Limb (tissue), 2 donors: ENCODE results near the gene EMP2.
"Not testable (repeated sequence)": the region's sequence is repeated elsewhere in the genome, so short reads cannot be mapped to it uniquely, and the experiment has no call there.

Experiments used
- DNase-seq, 2 donors: peaks; one replicate each; pipeline ENCODE4 v3.0.0-alpha.2; 2016; ENCODE audit errors: extremely low spot score in 2 of 2

The EMP2 gene

GRCh38 chr16:10552281-10552680, 28.1 kb downstream of the EMP2 start:
- DNase-seq = no peak

DNA sequence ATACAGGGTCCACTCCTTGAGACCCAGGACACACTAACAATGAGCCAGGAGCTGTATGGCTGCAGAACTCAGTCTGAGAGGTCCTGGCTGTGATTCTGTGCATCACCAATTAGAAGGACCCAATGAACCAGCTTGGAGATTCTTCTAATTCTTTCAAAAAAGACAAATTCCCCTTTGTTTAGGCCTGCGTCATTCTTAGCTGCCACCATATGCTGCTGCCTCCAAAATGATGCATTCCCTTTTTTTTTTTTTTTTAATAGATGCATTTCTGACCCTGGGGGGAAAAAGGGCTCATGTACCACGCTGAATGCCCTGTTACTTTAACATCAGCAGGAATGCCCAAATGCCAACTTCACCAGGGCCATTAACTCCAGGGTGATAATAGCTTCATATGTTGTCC, 28.5 kb downstream of the EMP2 start:
- DNase-seq = no peak

DNA sequence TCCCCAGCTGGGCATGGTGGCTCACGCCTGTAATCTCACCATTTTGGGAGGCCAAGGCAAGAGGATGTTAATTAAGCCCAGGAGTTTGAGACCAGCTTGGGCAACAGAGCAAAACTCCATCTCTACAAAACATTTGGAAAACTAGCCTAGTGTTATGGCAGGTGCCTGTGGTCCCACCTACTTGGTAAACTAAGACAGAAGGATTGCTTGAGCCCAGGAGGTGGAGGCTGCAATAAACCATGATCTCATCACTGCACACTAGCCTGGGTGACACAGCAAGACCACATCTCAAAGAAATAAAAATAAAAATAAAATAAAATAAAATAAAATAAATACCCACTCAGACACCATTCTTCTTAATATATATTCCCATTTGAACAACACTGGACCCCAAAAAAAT, 32.0 kb downstream of the EMP2 start:
- no peak for DNase-seq

- no peak for DNase-seq
Observed at GRCh38 chr16:10547708-10548107, 32.7 kb downstream of the EMP2 start.

DNA sequence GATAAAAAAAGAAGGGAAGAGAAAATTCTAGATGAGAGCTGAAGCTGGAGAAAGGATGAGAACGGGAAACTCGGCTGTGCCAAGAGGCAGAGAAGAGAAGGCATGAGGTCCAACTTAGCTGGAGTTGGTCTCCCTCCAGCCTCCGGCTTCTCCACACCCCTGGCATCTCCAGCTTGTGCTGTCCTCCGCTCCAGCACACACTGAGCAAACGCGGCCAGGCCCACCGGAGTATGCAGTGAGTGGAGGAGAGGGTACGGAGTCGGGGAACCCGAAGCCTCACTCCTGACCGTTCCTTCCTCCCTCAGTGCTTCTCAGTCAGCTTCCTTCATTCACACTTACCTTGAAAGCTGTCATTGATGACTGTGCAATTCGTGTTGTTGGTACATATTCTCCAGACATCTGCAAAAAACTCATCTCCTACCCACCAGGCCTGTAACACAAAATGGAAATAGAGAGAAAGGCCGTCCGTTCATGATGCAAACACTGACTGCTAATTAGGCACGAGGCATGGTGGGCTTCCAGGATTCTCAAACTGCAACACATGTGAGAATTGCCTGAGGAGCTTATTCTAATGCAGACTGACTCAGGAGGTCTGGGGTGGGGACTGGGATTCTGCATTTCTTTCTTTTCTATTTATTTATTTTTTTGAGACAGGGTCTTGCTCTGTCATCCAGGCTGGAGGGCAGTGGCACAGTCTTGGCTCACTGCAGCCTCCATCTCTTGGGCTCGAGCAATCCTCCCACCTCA, 37.0 kb downstream of the EMP2 start:
- DNase-seq = no peak

DNA sequence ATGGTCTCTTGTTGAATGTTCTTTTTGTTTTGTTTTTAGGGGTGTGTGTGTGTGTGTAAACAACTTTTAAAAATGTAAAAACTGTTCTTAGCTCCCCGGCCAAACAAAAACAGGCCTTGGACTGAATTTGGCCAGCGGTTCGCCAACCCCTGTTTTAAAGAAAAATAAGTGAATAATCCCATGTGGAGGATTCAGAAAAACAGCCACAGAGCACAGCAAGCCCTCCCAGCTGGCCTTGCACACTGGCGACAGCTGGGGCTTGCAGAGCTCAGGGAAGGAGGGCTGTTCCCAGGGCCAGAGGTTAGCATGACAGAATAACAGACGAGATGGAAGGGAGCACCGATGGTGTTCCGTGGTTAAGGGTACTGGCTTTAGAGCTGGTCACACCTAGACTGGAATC, 39.0 kb downstream of the EMP2 start:
- DNase-seq = no peak

- DNase-seq = no peak
Observed at GRCh38 chr16:10539793-10540192, 40.6 kb downstream of the EMP2 start.

DNA sequence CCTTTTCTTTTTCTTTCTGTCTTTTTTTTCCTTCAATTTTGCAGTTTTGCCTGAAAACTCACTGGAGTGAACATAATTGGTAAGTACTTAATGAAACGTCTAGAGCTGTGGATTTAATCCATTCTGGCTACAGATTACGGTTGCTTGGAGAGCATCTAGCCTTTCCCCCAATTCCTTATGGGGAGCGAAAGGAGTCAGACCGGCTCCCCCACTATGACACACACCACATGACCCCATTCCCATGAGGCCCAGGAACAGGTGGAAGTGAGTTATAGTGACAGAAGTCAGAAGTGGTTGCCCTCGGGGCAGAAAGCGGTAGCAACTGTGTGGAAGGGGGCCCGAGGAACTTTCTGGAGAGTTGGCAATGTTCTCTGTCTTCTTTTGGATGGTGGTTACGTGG, 41.2 kb downstream of the EMP2 start:
- DNase-seq = no peak

DNA sequence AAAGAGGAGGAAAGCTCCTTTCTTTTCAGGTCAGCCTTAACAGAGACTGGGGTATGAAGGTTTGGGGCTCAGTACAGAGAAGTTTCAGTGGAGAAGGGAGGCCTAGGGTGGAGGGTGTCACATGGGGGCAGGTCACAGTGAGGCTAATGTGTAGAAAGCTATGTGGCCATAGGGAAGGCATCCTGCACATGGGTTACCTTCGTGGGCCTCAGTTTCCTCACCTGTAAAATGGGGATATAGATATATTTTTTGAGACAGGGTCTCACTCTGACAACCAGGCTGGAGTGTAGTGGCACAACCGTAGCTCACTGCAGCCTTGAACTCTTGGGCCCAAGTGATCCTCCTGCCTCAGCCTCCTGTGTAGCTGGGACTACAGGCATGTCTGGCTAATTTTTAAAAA, 41.8 kb downstream of the EMP2 start:
- DNase-seq = no peak

GRCh38 chr16:10537946-10538345, 42.5 kb downstream of the EMP2 start:
- DNase-seq = no peak

- DNase-seq = no peak
Observed at GRCh38 chr16:10536814-10537389, 43.5 kb downstream of the EMP2 start.

DNA sequence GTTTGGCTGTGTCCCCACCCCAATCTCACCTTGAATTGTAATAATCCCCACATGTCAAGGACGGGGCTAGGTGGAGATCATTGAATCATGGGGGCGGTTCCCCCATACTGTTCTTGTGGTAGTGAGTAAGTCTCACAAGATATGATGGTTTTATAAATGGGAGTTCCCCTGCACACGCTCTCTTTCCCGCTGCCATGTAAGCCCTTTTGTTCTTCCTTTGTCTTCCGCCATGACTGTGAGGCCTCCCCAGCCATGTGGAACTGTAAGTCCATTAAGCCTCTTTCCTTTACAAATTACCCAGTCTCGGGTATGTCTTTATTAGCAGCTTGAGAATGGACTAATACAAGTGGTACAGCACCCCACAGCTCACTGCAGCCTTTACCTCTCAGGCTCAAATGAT, 44.1 kb downstream of the EMP2 start:
- not testable (repeated sequence) for DNase-seq

DNA sequence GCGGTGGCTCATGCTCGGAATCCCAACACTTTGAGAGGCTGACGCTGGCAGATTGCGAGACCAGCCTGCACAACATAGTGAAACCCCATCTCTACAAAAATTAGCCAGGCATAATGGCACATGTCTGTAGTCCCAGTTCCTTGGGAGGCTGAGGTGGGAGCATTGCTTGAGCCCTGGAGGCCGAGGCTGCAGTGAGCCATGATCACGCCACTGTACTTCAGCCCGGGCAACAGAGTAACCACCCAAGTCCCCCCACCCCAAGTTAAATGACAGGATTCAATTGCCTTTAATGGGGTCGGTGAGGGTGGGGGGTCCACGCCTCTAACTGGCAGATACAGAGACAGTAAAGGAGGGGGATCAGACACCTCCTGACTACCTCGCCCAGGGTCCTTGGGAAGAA, 44.9 kb downstream of the EMP2 start:
- DNase-seq = no peak

GRCh38 chr16:10534748-10535147, 45.6 kb downstream of the EMP2 start:
- no peak for DNase-seq

GRCh38 chr16:10533612-10534011, 46.8 kb downstream of the EMP2 start:
- DNase-seq = not testable (repeated sequence)

- DNase-seq = no peak
Observed at GRCh38 chr16:10531582-10531981, 48.8 kb downstream of the EMP2 start.

DNA sequence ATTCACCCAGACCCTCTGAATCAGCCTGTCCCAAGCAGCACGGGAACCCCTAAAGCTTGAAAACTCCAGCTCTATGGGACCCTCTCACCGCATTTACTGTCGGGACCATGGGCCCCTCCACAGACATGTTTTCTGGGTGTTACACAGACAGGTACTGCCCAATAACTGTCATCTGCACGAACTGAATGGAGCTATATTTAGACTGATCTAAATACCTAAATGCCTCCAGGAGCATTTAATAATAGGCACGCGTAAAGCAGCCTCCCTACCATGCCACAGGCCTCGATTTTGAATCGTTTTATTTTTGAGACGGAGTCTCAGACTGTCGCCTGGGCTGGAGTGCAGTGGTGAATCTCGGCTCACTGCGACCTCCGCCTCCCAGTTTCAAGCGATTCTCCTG, 49.7 kb downstream of the EMP2 start:
- no peak for DNase-seq

DNA sequence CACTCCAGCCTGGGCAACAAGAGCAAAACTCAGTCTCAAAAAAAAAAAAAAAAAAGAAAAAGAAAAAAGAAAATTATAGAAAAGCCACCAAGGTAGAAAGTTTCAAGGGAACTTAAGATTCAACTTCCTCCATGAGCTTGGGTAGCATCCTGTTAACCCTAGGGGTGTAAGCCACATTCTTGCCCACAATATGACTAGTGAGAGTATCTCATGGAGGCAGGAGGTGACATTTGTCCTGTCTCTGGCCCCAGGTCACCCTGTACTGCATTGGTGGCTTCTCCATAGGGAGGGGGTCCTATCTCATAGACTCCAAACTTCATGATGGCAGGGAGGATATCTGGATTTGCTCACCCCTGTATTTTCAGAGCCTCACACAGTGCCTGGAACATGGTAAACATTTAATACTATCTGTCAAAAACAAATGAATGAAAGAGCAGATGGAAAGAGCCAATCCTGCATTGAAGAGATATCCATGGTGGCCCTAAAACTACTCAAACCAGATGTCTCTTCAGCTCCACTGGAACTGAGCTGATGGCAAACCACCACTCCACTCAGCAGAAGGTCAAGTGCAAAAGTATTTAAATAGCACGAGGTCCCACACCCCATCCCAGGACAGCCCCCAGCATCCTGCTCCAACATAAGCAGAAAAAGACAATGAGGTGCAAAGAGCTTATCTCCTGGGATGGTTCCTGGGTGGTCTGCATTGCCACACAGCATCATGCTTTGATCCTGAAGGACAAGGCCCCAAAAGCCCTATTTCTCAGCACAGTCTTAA, 50.3 kb downstream of the EMP2 start:
- DNase-seq = no peak

- no peak for DNase-seq
Observed at GRCh38 chr16:10528635-10529034, 51.8 kb downstream of the EMP2 start.

DNA sequence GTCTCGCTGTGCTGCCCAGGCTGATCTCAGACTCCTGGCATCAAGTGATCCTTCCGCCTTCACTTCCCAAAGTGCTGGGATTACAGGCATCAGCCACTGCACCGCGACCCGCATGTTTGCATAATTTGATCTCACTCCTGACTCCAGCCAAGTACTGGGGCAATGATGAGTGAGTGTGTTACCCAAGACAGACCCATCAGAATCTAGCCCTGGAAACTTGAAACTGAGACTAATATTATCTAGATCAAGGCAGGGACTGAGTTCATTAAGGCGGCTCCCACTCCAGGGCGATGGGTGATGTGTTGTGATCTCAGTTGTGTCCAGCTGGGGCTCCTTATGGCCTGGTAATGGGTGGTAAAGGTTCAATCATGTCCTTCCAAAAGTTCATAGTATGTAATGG, 53.4 kb downstream of the EMP2 start:
- no peak for DNase-seq

DNA sequence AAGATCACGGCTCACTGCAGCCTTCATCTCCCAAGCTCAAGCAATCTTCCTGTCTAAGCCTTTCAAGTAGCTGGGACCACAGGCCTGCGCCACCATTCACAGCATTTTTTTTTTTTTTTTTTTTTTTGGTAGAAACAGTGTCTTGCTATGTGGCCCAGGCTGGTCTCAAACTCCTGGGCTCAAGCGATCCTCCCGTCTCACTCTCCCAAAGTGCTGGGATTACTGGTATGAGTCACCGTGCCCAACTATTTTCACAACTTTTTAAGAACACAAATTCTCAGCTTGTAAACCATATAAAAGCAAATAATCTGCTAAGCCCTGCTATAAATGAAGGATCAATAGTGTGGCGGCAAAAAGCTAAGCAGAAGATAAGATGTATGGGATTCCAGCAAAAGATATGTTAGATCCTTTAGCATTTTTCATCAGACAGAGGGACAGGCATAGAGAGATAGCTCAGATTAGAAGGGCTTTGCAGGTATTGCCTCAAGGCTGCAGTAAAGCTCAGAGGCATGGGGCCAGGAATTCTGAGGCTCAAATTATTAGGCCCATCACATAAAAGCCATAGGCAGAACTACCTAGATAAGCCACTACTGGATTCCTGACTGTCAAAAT, 55.1 kb downstream of the EMP2 start:
- no peak for DNase-seq

DNA sequence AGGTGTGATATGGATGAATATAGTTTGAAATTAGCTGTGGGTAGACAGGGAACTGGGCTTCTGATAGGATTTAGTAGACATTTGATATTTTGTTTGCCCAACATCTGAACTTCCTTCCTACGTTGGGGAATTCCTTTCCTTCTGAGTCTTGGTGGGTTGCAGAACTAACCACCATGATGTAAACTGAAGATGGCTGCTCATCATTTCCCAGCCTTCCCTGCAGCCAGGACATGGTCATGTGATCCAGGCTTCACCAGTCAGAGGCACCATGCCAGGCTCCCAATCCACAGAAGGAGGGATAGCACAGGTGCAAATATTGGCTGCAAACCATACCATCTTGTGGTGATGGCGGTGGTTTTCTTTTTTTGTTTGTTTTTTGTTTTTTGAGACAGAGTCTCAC, 57.4 kb downstream of the EMP2 start:
- DNase-seq = no peak
